ENCODE results near the gene NUFIP2. TPM values are rescaled to one million over a fixed set of nuclear protein-coding genes. Genes with fewer than 3 reads are reported as not detected.
A peak's percentile ranks its signal among the peaks of the same experiment; 100 is the strongest.
"Not testable (repeated sequence)": the region's sequence is repeated elsewhere in the genome, so short reads cannot be mapped to it uniquely, and the experiment has no call there.

Gene NUFIP2, protein sequence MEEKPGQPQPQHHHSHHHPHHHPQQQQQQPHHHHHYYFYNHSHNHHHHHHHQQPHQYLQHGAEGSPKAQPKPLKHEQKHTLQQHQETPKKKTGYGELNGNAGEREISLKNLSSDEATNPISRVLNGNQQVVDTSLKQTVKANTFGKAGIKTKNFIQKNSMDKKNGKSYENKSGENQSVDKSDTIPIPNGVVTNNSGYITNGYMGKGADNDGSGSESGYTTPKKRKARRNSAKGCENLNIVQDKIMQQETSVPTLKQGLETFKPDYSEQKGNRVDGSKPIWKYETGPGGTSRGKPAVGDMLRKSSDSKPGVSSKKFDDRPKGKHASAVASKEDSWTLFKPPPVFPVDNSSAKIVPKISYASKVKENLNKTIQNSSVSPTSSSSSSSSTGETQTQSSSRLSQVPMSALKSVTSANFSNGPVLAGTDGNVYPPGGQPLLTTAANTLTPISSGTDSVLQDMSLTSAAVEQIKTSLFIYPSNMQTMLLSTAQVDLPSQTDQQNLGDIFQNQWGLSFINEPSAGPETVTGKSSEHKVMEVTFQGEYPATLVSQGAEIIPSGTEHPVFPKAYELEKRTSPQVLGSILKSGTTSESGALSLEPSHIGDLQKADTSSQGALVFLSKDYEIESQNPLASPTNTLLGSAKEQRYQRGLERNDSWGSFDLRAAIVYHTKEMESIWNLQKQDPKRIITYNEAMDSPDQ
- total RNA-seq = 10 to 100 TPM; 27.6 to 37.6 (median 30.5) TPM

DNA sequence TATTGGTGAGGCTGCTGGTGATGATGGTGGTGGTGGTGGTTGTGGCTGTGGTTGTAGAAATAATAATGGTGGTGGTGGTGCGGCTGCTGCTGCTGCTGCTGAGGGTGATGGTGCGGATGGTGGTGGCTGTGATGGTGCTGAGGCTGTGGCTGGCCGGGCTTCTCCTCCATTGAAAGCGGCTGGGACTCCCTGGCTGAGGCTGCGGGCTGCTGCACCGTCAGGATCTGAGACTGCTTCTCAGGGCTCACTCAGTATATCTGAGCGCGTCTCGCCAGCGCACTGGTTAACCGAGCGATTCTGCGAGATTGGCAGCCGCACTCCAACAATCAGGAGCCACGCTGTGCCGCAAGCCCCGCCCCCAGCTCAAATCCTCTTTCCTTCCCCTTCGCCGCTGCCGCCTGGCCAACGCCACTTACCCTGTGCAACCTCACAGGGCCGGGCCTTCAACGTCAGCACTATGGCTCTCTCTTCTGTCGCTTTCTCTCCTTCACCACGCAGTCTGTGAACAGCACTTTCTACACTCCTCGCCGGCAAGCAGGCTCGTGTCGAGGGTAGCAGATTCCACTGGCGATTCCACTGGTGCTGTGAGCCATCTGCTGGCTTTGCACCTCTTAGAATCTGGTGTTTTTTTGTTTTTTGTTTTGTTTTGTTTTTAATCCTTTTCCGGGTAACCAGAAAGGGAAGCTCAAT is at the start of gene NUFIP2:
TSS of gene NUFIP2 (minus strand) at position 259 of the 690 bp plus-strand sequence. CDS start at position 170, 89 bp downstream.
- 0% methylated on average over 14 of the region's 31 CpGs for WGBS
- intact Hi-C loops (cut with DNase I) = loop anchor here (5.0 kb wide), 2 partner anchors 37 to 77 kb away; no protein-coding TSS in a partner anchor
- Histone ChIP-seq H3K27me3 (no peaks in the 10 kb centered on the region), H3K4me1 (peaks cover 26 to 38% (median 35%) of the 10 kb centered on the region in 4 donors), H3K4me3 (peak within 1 kb of the TSS; percentile 91 to 100 (median 96)), H3K36me3 (peaks cover 0 to 11% (median 3%) of the 10 kb centered on the region in 4 donors), H3K27ac (replicated peaks in 1 of 4) (peak within 1 kb of the TSS; percentile 97 to 100 (median 99)), H3K9me3 (no peaks in the 10 kb centered on the region)
- TF ChIP-seq POLR2AphosphoS5 (IDR thresholded peaks at IDR 0.05) = peak; percentile 100
- TF ChIP-seq EP300 (IDR thresholded peaks at IDR 0.05) = no peak
- TF ChIP-seq, protein P1, sequence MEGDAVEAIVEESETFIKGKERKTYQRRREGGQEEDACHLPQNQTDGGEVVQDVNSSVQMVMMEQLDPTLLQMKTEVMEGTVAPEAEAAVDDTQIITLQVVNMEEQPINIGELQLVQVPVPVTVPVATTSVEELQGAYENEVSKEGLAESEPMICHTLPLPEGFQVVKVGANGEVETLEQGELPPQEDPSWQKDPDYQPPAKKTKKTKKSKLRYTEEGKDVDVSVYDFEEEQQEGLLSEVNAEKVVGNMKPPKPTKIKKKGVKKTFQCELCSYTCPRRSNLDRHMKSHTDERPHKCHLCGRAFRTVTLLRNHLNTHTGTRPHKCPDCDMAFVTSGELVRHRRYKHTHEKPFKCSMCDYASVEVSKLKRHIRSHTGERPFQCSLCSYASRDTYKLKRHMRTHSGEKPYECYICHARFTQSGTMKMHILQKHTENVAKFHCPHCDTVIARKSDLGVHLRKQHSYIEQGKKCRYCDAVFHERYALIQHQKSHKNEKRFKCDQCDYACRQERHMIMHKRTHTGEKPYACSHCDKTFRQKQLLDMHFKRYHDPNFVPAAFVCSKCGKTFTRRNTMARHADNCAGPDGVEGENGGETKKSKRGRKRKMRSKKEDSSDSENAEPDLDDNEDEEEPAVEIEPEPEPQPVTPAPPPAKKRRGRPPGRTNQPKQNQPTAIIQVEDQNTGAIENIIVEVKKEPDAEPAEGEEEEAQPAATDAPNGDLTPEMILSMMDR (IDR thresholded peaks at IDR 0.05) = peak in 2 of 3 experiments; percentile 23 to 31
- peak; percentile 99 for TF ChIP-seq POLR2A (IDR thresholded peaks at IDR 0.05; ENCODE audit: low read depth)
- DNase-seq (ENCODE audit: extremely low spot score) = peak; percentile 100

DNA sequence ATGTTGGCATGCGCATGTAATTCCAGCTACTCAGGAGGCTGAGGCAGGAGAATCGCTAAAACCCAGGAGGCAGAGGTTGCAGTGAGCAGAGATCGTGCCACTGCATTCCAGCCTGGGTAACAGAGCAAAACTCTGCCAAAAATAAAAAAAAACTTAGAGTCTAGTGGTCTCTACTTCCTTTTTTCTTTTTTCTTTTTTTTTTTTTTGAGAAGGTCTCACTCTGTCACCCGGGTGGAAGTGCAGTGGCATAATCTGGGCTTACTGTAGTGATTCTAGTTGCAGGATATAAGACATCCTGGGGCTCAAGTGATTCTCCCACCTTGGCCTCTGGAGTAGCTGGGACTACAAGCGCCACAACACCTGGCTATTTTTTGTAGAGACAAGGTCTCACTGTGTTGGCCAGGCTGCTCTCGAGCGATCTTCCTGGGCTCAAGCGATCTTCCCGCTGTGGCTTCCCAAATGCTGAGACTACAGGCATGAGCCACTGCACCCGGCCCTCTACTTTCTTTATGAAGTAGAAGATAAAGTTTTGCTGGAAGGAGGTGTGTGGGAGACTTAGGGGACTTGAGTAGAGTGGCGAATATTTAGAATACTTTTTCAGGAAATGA is 48.3 kb upstream of the NUFIP2 start:
- WGBS = 67% methylated on average over 11 of the region's 11 CpGs
- Histone ChIP-seq H3K4me3 (no peak overlapping the region), H3K9me3 (no peaks in the 10 kb centered on the region), H3K27ac (replicated peaks in 1 of 4) (no peak overlapping the region), H3K27me3 (no peaks in the 10 kb centered on the region), H3K36me3 (no peaks in the 10 kb centered on the region), H3K4me1 (no peaks in the 10 kb centered on the region)
- TF ChIP-seq EP300 (IDR thresholded peaks at IDR 0.05) = no peak
- no peak for DNase-seq (ENCODE audit: extremely low spot score)
- intact Hi-C loops (cut with DNase I) = no loop called here

DNA sequence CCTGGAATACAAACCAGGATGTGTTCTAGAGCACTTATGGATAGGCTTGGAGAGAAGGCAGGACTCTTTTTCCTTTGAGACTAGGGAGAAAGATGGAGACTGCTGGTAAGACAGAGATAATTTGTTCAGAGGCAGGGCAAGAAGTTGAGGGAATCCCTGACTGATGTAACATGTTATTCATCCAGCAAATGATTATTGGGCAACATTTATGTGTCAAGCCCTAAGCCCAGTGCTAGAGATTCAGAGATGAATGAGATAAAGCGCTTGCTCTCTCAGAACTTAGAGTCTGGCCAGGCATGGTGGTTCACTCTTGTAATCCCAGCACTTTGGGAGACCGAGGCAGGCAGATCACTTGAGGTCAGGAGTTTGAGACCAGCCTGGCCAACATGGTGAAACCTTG is 47.8 kb upstream of the NUFIP2 start:
- no peaks in the 10 kb centered on the region for H3K27me3 ChIP-seq

DNA sequence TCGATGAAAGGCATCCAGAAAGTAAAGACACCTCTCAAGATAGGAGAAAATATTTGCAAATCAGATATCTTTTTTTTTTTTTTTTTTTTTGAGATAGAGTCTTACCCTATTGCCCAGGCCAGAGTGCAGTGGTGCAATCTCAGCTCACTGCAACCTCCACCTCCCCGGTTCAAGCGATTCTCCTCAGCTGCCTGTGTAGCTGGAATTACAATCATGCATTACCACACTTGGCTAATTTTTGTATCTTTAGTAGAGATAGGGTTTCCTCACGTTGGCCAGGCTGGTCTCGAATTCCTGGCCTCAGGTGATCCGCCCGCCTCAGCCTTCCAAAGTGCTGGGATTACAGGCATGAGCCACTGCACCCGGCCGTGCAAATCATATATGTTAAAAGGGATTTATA is 45.1 kb upstream of the NUFIP2 start:
- WGBS = 84% methylated on average over 9 of the region's 9 CpGs

More for the DNA sequence above, 47.8 kb upstream of the NUFIP2 start:
- WGBS = 87% methylated on average over 2 of the region's 2 CpGs
- intact Hi-C loops (cut with DNase I) = no loop called here
- no peak for DNase-seq (ENCODE audit: extremely low spot score)
- no peaks in the 10 kb centered on the region for H3K4me1 ChIP-seq
- no peaks in the 10 kb centered on the region for H3K9me3 ChIP-seq
- H3K36me3 ChIP-seq = no peaks in the 10 kb centered on the region
- no peak overlapping the region for H3K4me3 ChIP-seq
- TF ChIP-seq POLR2A (IDR thresholded peaks at IDR 0.05; ENCODE audit: low read depth) (no peak), EP300 (IDR thresholded peaks at IDR 0.05) (no peak)
- no peak overlapping the region for H3K27ac ChIP-seq (replicated peaks in 1 of 4)

DNA sequence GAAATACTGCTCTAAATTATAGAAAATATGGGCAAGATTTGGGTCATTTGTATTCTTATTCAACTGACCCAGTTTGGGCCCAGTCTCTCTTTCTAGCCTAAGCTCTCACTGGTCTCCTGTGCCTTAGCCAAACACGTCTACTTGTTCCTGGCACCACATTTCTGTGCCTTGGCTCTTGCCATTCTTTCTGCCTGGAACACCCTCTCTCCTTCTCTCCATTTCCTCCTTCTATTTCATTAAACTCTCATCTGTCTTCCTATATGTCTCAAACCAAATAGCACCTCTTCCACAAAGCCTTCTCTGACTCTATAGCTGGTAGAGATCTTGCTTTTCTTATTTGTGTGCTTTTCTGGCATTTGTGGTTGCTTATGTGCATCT is 37.7 kb upstream of the NUFIP2 start:
- intact Hi-C loops (cut with DNase I) = no loop called here
- H3K27me3 ChIP-seq = no peaks in the 10 kb centered on the region
- H3K27ac ChIP-seq (replicated peaks in 1 of 4) = no peak overlapping the region
- no peaks in the 10 kb centered on the region for H3K9me3 ChIP-seq
- WGBS = 30% methylated on average over 1 of the region's 1 CpG
- DNase-seq (ENCODE audit: extremely low spot score) = no peak
- no peaks in the 10 kb centered on the region for H3K36me3 ChIP-seq
- TF ChIP-seq, protein P1 (IDR thresholded peaks at IDR 0.05) = no peak
- TF ChIP-seq EP300 (IDR thresholded peaks at IDR 0.05) = no peak
- TF ChIP-seq POLR2A (IDR thresholded peaks at IDR 0.05; ENCODE audit: low read depth) = no peak
- no peak for TF ChIP-seq POLR2AphosphoS5 (IDR thresholded peaks at IDR 0.05)
- no peaks in the 10 kb centered on the region for H3K4me1 ChIP-seq
- H3K4me3 ChIP-seq = no peak overlapping the region

More for the DNA sequence above, 45.1 kb upstream of the NUFIP2 start:
- H3K4me1 ChIP-seq; intact Hi-C loops (cut with DNase I); H3K4me3 ChIP-seq; H3K9me3 ChIP-seq; H3K27ac ChIP-seq (replicated peaks in 1 of 4); H3K36me3 ChIP-seq; H3K27me3 ChIP-seq; DNase-seq (ENCODE audit: extremely low spot score): not testable (repeated sequence)

Data from esophagus muscularis mucosa (tissue), 4 donors.